Astrocyte (in vitro differentiated cells and primary cell): ENCODE data around the gene MFAP2. TPM values are rescaled to one million over a fixed set of nuclear protein-coding genes. Genes with fewer than 3 reads are reported as not detected.
"Not testable (repeated sequence)": the region's sequence is repeated elsewhere in the genome, so short reads cannot be mapped to it uniquely, and the experiment has no call there.

Source experiments
- DNase-seq: peaks from one replicate; pipeline ENCODE4 v3.0.0-alpha.2; 2010; ENCODE audit warnings: low read depth
- FAIRE-seq: peaks from 2 replicates; lab custom pipeline; 2011; peaks lifted over from hg19 to GRCh38; lab: Jason Lieb, UNC
- H2AFZ ChIP-seq: 2 replicates; pipeline ENCODE4 v1.6.0; 2012; ENCODE audit warnings: low read depth, low read length, inconsistent platforms
- H3K27ac ChIP-seq: 2 replicates; pipeline ENCODE4 v1.5.1; 2011; ENCODE audit warnings: low read depth, low read length, inconsistent platforms
- H3K27me3 ChIP-seq: 2 replicates; pipeline ENCODE4 v1.6.0; 2011; ENCODE audit warnings: low read length, inconsistent platforms; ENCODE audit not compliant: insufficient read depth
- H3K36me3 ChIP-seq: 2 replicates; pipeline ENCODE4 v1.5.1; 2011; ENCODE audit warnings: low read length, inconsistent platforms; ENCODE audit not compliant: insufficient read depth
- H3K4me1 ChIP-seq: 2 replicates; pipeline ENCODE4 v1.5.1; 2011; ENCODE audit warnings: low read length, inconsistent platforms; ENCODE audit not compliant: insufficient read depth
- H3K4me2 ChIP-seq: 2 replicates; pipeline ENCODE4 v1.6.0; 2012; ENCODE audit warnings: low read length, inconsistent platforms
- H3K4me3 ChIP-seq: 2 replicates; pipeline ENCODE4 v1.5.1; 2011; ENCODE audit warnings: low read depth, mild to moderate bottlenecking, low read length, inconsistent platforms; ENCODE audit not compliant: insufficient read depth
- H3K79me2 ChIP-seq: 2 replicates; pipeline ENCODE4 v1.6.0; 2012; ENCODE audit warnings: mild to moderate bottlenecking, low read length, inconsistent platforms; ENCODE audit not compliant: insufficient read depth
- H3K9ac ChIP-seq: 2 replicates; pipeline ENCODE4 v1.6.0; 2012; ENCODE audit warnings: mild to moderate bottlenecking, low read length, inconsistent platforms
- H3K9me3 ChIP-seq: 2 replicates; pipeline ENCODE4 v1.5.1; 2012; ENCODE audit warnings: low read depth, mild to moderate bottlenecking, low read length, inconsistent platforms; ENCODE audit not compliant: insufficient read depth
- H4K20me1 ChIP-seq: 2 replicates; pipeline ENCODE4 v1.6.0; 2012; ENCODE audit warnings: low read length, inconsistent platforms; ENCODE audit not compliant: insufficient read depth
- H3K27ac Mint-ChIP-seq: one replicate; pipeline ENCODE4 v1.8.0; 2021; ENCODE audit warnings: mild to moderate bottlenecking, mixed read lengths; ENCODE audit not compliant: unreplicated experiment
- H3K27me3 Mint-ChIP-seq: one replicate; pipeline ENCODE4 v1.8.0; 2021; ENCODE audit warnings: low read depth, mixed read lengths; ENCODE audit not compliant: unreplicated experiment
- H3K36me3 Mint-ChIP-seq: one replicate; pipeline ENCODE4 v1.8.0; 2021; ENCODE audit warnings: low read depth, mixed read lengths; ENCODE audit not compliant: unreplicated experiment
- H3K4me1 Mint-ChIP-seq: one replicate; pipeline ENCODE4 v1.8.0; 2021; ENCODE audit warnings: low read depth, mixed read lengths; ENCODE audit not compliant: unreplicated experiment
- H3K4me3 Mint-ChIP-seq: one replicate; pipeline ENCODE4 v1.8.0; 2021; ENCODE audit warnings: mild to moderate bottlenecking, moderate library complexity, mixed read lengths; ENCODE audit not compliant: unreplicated experiment
- H3K9me3 Mint-ChIP-seq: one replicate; pipeline ENCODE4 v1.8.0; 2021; ENCODE audit warnings: mild to moderate bottlenecking, mixed read lengths; ENCODE audit not compliant: unreplicated experiment
- CTCF ChIP-seq: IDR thresholded peaks from 2 replicates; pipeline ENCODE4 v1.5.1; 2011; ENCODE audit warnings: low read depth, mild to moderate bottlenecking, inconsistent platforms, low read length, moderate library complexity; ENCODE audit not compliant: insufficient read depth
- EZH2 ChIP-seq: IDR thresholded peaks from 2 replicates; pipeline ENCODE4 v1.6.1; 2012; ENCODE audit warnings: mild to moderate bottlenecking, low read length, inconsistent platforms; ENCODE audit not compliant: insufficient read depth
- total RNA-seq: library from RNA; stranded (reverse); gene quantifications from 2 replicates; pipeline ENCODE4 v1.2.1, GENCODE V29; 2021

The MFAP2 gene
- total RNA-seq, 1 donor from 2014 or later = 121 TPM

- no peaks in the 10 kb centered on the region for H3K27me3 Mint-ChIP-seq
- H3K27me3 ChIP-seq = no peaks in the 10 kb centered on the region
- H3K27ac Mint-ChIP-seq = peak overlapping the region; percentile 16
- DNase-seq (no peak), FAIRE-seq (no peak)
- no peak overlapping the region for H3K9ac ChIP-seq
- H3K4me1 Mint-ChIP-seq = peaks cover 11% of the 10 kb centered on the region
- TF ChIP-seq EZH2 = no peak
- no peak for TF ChIP-seq CTCF
- H3K9me3 ChIP-seq = no peaks in the 10 kb centered on the region
- H3K9me3 Mint-ChIP-seq = no peaks in the 10 kb centered on the region
- H3K27ac ChIP-seq = no peak overlapping the region
- no peak overlapping the region for H3K4me3 Mint-ChIP-seq
- peaks cover 23% of the 10 kb centered on the region for H3K4me1 ChIP-seq
- H3K36me3 Mint-ChIP-seq = peaks cover 12% of the 10 kb centered on the region
- H3K4me2 ChIP-seq = peak overlapping the region; percentile 3
- H4K20me1 ChIP-seq = no peaks in the 10 kb centered on the region
- H3K4me3 ChIP-seq = no peak overlapping the region
- H2AFZ ChIP-seq = no peak overlapping the region
- peaks cover 3% of the 10 kb centered on the region for H3K36me3 ChIP-seq
- H3K79me2 ChIP-seq = no peaks in the 10 kb centered on the region
Measured at GRCh38 chr1:16965486-16966067, 14.8 kb downstream of the MFAP2 start.

DNA sequence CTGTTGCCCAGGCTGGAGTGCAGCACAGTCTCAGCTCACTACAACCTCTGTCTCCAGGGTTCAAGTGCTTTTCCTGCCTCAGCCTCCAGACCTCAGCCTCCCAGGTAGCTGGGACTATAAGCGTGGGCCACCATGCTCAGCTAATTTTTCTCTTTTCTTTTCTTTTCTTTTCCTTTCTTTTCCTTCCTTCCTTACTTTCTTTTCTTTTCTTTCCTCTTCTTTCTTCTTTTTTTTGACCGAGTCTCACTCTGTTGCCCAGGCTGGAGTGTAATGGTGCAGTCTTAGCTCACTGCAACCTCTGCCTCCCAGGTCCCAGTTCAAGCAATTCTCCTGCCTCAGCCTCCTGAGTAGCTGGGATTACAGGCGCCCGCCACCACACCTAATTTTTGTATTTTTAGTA is 16.3 kb downstream of the MFAP2 start:
- peaks cover 23% of the 10 kb centered on the region for H3K4me1 ChIP-seq
- FAIRE-seq, H3K79me2 ChIP-seq, H3K9ac ChIP-seq, H2AFZ ChIP-seq, H3K4me2 ChIP-seq, DNase-seq, H3K4me3 ChIP-seq, H3K27me3 ChIP-seq, H3K4me3 Mint-ChIP-seq, H3K9me3 ChIP-seq, H3K9me3 Mint-ChIP-seq, H4K20me1 ChIP-seq, H3K27ac Mint-ChIP-seq, H3K36me3 ChIP-seq, H3K27ac ChIP-seq, H3K27me3 Mint-ChIP-seq: not testable (repeated sequence)
- Mint-ChIP-seq H3K36me3 (peaks cover 14% of the 10 kb centered on the region), H3K4me1 (peaks cover 11% of the 10 kb centered on the region)

DNA sequence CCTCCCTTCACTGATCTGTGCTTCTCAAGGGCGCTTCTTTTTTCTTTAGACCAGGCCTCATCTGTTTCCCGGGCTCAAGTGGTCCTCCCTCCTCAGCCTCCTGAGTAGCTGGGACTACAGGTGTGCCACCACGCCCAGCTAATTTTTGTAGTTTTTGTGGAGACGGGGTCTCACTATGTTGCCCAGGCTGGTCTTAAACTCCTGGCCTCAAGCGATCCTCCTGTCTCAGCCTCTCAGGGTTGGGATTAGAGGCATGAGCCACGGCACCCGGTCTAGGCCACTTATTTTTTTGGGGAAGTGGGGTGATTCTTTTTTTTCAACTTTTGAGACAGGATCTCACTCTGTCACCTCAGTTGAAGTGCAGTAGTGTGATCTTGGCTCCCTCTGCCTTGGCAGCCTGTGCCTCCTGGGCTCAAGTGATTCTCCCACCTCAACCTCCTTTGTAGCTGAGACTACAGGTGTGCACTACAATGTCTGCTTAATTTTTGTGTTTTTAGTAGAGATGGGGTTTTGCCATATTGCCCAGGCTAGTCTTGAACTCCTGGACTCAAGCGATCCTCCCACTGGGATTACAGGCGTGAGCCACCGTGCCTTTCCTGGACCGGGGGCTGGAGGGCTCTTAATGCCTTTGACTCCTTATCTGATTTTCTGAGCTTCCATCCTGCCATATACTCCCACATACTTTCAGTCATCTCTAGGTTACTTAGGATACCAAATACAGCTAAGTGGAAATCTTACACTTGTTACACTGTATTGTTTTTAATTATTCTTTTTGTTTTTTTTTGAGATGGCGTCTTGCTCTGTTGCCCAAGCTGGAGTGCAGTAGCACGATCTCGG is 18.9 kb downstream of the MFAP2 start:
- H3K4me3 Mint-ChIP-seq = peak overlapping the region; percentile 82

More for the DNA sequence above, 18.9 kb downstream of the MFAP2 start:
- no peaks in the 10 kb centered on the region for H3K27me3 Mint-ChIP-seq
- no peaks in the 10 kb centered on the region for H3K9me3 Mint-ChIP-seq
- Histone ChIP-seq H3K9ac (peak overlapping the region; percentile 69), H3K79me2 (no peaks in the 10 kb centered on the region), H2AFZ (no peak overlapping the region), H3K9me3 (no peaks in the 10 kb centered on the region), H3K27me3 (no peaks in the 10 kb centered on the region), H3K4me3 (peak overlapping the region; percentile 37), H3K27ac (no peak overlapping the region), H3K4me1 (peaks cover 7% of the 10 kb centered on the region), H3K4me2 (peak overlapping the region; percentile 83), H4K20me1 (no peaks in the 10 kb centered on the region), H3K36me3 (no peaks in the 10 kb centered on the region)
- DNase-seq (no peak), FAIRE-seq (no peak)
- peak overlapping the region; percentile 41 for H3K27ac Mint-ChIP-seq
- TF ChIP-seq EZH2 = no peak
- no peak for TF ChIP-seq CTCF
- peaks cover 14% of the 10 kb centered on the region for H3K36me3 Mint-ChIP-seq
- peaks cover 9% of the 10 kb centered on the region for H3K4me1 Mint-ChIP-seq
